AG08396 (cell line): ENCODE measurements around the gene CNIH3.
"Not testable (repeated sequence)": the region's sequence is repeated elsewhere in the genome, so short reads cannot be mapped to it uniquely, and the experiment has no call there.

Experiments
- DNase-seq: peaks from one replicate; pipeline ENCODE4 v3.0.0; 2012; ENCODE audit warnings: low spot score, mixed read lengths

The CNIH3 gene

DNA sequence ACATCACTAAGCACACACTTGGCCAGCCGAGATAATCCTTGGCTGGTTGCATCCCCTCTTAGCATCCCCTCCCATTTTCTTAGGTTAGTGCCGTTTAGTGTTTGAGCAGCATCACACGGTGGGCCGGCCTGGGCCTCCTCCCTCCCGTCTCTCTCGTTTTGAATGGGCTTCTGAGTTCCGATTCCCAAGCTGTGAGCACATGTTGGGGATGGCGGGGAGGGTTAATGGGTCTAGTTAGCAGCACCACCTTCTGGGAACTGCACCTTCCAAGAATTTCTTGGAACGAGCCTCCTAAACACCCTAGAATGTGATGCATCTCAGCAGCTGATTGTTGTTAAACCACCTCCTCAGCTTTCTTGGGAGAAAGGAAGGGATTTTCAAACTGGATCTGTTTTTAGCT lies 73.3 kb downstream of the CNIH3 start:
- no peak for DNase-seq

DNA sequence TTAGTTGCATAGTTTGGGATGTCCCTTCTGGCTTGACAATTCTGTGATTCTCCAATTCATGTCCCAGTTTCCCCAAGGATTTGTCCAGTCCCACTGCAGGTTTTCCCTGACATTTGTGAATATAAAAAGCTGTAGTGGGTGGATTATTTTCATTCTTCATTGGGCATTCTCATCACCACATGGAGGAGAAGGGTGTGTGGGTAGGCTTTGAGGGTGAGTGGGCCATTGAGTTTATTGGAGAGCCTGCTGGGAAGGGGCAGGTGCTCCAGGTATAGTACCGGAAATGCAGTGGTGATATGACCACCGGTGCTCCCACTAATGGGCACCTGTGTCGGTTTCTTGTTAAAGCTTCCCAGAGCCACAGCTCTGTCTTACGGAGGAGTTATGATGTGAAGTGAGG lies 74.5 kb downstream of the CNIH3 start:
- DNase-seq: no peak

DNA sequence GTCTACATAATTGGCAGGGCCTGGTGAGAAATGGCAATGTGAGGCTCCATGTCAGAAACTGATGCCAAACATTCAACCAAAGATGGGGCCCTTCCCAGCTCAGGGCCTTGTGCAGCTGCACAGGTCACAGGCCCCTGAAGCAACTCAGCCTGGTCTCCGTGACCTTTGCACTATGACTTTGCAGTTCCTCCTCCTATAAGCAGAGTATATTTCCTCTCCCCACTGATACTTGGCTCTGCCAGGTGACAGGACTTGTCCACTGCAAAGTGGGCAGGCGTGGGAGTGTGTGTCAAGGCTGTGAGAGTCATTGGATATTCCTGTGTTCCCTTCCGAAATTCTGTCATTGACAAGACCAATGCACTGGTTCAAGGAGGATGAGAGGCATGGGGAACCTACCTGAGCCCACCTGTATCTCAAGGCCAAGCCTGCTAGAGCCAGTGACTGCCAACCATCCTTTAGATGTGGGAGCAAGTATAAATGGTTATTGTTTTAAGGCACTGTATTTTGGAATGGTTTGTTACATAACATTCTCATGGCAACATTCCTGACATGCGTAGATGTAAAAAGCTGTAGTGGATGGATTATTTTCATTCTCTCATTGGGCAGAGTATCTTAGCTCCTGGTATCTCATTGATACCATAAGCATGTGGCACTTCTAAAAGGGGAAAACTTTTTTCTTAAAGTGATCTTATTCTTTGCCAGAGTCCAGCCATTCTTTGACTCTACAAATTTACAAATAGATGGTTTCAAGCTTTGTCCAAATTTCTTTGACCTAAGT lies 75.2 kb downstream of the CNIH3 start:
- DNase-seq: no peak

DNA sequence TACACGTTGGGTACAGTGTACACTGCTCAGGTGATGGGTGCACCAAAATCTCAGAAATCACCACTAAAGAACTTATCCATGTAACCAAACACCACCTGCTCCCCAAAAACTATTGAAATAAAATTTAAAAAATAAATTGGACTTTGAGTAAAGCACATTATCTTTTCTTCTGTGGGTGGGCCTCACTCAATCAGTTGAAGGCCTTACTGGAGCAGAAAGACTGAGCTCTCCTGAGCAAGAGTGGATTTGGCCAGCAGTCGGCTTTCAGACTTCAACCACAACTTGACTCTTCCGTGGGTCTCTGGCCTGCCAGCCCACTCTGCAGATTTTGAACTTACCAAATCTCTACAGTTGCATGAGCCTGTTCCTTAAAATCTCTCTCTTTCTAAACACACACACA lies 78.9 kb downstream of the CNIH3 start:
- DNase-seq: no peak

DNA sequence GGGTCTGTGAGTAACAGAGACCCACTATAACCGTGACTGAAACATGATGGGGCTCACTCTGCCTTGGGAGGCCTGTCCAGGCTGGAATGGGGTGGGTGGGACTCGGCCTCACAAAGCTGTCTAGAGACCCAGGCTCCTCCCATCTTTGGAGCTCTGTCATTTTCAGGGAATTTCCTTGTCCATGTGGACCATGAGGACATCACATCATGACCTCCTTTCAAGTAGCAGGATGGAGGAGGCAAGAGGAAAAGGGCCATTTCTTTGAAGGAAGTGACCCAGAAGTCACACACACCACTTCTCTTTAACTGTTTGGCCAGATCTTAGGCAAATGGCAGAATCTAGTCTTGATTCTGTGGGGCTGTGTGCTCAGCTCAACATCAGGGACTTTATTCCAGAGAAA lies 79.9 kb downstream of the CNIH3 start:
- no peak for DNase-seq

DNA sequence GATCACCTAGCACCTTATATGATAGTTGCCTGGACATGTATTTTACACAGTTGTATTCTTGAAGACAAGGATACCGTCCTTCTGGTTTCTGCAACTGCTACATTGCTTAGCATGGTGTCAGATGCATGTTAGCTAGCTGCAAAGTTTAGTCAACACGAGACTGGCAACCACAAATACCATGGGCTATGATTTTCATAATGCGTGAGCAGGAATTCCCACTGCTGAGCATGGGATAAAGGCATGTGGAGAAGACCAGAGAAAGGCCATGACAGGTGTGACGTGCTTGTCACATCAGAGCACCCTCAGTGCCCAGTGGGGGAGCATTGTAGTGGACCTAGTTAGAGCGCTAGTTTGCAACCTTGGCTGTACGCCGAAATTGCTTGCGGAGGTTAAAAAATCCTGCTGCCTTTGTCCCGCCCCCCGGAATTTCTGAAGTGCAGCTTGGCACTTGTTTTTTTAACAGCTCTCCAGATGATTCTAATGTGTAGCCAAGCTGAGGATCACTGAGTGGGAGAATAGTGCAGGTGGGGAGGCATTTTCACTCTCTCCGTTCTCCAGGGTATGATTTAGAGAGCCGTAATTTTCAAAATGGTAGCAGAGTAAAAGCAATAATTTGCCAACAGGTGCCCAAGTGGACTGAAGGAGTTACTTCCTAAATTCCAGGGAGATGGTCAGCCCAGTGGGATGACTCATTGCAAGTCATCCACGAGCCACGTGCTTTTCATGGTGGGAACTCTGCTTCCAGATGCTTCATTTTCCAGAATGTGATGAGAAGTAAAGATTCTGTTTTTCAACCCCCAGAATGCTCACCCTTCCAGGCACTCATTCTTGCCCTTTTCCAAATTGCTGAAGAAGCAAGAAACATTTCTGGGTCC lies 81.0 kb downstream of the CNIH3 start:
- DNase-seq: peak; percentile 78

- no peak for DNase-seq
Measured at GRCh38 chr1:224698015-224698451, 81.9 kb downstream of the CNIH3 start.

- DNase-seq: peak; percentile 44
Measured at GRCh38 chr1:224700918-224701531, 84.9 kb downstream of the CNIH3 start.

GRCh38 chr1:224703702-224704101 lies 87.6 kb downstream of the CNIH3 start:
- DNase-seq: no peak

- no peak for DNase-seq
Measured at GRCh38 chr1:224704107-224704735, 88.1 kb downstream of the CNIH3 start.

DNA sequence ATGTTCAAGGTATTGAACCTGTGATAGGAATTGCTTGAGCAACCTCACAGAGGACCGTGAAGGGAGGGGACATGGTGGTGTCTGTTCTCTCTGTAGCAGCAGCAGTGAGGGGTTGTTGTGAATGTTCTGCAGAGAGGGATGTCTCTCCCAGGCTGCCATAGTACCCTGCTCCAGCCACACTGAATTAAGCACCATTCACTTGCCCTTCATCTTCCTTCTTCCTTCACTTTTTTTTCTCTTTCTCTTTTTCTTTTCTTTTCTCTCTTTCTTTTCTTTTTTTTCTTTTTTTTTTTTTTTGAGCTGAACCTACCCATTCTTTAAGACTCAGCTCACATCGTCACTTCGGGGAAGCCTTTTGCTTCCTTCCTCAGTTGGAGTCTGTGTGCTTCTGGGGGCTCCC lies 89.5 kb downstream of the CNIH3 start:
- DNase-seq: no peak

GRCh38 chr1:224707843-224708725 lies 92.0 kb downstream of the CNIH3 start:
- DNase-seq: peak; percentile 62

GRCh38 chr1:224710196-224710595 lies 94.1 kb downstream of the CNIH3 start:
- no peak for DNase-seq

- not testable (repeated sequence) for DNase-seq
Measured at GRCh38 chr1:224711231-224711756, 95.2 kb downstream of the CNIH3 start.

GRCh38 chr1:224711876-224712275 lies 95.8 kb downstream of the CNIH3 start:
- no peak for DNase-seq

DNA sequence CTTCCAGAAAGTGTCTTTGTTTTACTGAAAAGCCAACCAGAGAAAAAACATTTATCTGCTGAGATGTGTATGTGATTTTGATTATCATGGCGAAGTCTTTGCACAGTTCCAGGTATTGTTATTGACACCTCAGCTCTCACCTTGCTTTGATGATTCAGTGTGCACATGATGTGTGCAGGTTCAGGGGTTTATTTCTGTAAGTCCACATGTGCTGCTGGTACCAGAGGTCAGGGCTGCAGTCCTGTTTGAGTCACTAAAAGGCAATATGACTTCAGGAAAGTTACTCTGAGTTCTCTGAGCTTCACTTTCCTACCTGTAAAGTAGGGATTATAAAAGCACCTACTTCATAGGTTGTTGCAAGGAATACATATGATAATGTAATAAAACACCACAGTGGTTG lies 97.1 kb downstream of the CNIH3 start:
- no peak for DNase-seq

- DNase-seq: no peak
Measured at GRCh38 chr1:224714553-224714952, 98.4 kb downstream of the CNIH3 start.

DNA sequence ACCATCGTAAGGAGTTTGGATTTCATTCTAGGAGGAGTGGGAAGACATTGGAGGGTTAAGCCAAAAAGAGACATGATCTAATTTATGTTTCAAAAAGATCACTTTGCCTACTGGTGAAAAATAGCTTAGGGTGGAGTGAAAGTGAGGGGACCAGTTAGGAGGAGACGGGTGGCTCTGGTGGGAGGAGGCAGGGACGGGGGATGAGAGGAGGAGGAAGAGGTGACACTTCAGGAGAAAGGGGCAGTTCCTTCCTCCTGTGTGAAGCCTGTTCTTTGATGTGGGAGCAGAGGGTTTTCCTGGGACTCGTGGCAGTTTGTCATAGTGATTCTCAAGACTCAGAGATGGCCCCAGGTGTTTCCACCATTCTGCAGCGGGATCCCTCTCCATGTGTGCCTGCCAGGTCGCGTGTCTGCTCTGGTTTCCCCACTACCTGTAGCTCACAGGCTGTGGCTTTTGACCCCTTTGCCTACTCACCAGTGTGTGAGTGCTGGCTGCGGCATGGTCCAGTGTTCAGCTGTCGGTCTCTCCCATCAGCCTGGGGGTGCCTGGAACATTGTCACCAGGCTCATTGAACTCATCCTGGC lies 102.4 kb downstream of the CNIH3 start:
- no peak for DNase-seq

- DNase-seq: no peak
Measured at GRCh38 chr1:224719716-224720115, 103.6 kb downstream of the CNIH3 start.

- no peak for DNase-seq
Measured at GRCh38 chr1:224720216-224720615, 104.1 kb downstream of the CNIH3 start.

GRCh38 chr1:224721000-224721399 lies 104.9 kb downstream of the CNIH3 start:
- no peak for DNase-seq
